Activated naive CD8-positive, alpha-beta T cell treated with anti-CD3 and anti-CD28 coated beads, Interleukin-2, amount 50 U/mL, for 16 hours (primary cell): ENCODE results near the gene NANOS1.

ENCODE experiments used
- DNase-seq: peaks from one replicate; pipeline ENCODE4 v3.0.0-alpha.2; 2020; ENCODE audit warnings: low read depth, low spot score

Gene NANOS1, protein sequence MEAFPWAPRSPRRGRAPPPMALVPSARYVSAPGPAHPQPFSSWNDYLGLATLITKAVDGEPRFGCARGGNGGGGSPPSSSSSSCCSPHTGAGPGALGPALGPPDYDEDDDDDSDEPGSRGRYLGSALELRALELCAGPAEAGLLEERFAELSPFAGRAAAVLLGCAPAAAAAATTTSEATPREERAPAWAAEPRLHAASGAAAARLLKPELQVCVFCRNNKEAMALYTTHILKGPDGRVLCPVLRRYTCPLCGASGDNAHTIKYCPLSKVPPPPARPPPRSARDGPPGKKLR

DNA sequence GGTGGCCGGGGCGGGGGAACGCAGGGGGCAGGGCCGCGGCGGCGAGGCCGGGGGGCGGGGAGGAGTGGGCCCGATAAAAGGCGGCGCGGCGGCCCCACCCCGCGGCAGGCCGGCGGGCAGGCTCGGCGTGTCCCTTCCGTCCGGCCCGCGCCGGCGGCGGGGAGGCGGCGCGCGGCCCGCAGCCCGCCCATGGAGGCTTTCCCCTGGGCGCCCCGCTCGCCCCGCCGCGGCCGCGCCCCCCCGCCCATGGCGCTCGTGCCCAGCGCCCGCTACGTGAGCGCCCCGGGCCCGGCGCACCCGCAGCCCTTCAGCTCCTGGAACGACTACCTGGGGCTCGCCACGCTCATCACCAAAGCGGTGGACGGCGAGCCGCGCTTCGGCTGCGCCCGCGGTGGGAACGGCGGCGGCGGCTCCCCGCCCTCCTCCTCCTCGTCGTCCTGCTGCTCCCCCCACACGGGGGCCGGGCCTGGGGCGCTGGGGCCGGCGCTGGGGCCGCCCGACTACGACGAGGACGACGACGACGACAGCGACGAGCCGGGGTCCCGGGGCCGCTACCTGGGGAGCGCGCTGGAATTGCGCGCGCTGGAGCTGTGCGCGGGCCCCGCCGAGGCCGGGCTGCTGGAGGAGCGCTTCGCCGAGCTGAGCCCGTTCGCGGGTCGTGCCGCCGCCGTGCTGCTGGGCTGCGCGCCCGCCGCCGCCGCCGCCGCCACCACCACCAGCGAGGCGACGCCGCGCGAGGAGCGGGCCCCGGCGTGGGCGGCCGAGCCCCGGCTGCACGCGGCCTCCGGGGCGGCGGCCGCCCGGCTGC, at the start of gene NANOS1:
Gene NANOS1, plus strand, starts transcription at position 102 of the 808 bp plus-strand sequence. Its CDS starts 88 bp downstream, at position 190.
- no peak for DNase-seq

- no peak for DNase-seq
Measured at GRCh38 chr10:118980135-118980865, 49.2 kb upstream of the NANOS1 start.

- DNase-seq = no peak
Measured at GRCh38 chr10:118980870-118981269, 48.6 kb upstream of the NANOS1 start.

GRCh38 chr10:118981946-118982345, 47.6 kb upstream of the NANOS1 start:
- no peak for DNase-seq

DNA sequence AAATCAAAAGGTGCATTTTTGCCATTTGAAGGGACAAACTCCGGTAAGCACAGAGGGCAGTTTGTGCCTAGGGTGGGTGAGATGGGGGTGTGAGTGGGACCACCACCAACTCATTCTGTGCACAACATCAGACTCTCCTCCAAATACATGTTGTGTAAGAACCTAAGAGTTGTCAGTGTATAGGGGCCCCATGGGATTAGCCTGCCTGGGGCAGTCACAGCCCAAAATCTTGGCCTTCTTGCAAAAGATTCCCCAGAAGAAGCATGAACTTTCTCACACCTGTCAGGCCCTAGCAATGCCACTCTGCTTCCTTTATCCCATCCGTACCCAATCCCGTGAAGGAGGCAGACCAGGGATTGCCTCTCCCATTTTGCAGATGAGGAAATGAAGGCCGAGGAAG, 47.1 kb upstream of the NANOS1 start:
- no peak for DNase-seq

- DNase-seq = no peak
Measured at GRCh38 chr10:118983263-118983662, 46.3 kb upstream of the NANOS1 start.

- no peak for DNase-seq
Measured at GRCh38 chr10:118985576-118985975, 43.9 kb upstream of the NANOS1 start.

DNA sequence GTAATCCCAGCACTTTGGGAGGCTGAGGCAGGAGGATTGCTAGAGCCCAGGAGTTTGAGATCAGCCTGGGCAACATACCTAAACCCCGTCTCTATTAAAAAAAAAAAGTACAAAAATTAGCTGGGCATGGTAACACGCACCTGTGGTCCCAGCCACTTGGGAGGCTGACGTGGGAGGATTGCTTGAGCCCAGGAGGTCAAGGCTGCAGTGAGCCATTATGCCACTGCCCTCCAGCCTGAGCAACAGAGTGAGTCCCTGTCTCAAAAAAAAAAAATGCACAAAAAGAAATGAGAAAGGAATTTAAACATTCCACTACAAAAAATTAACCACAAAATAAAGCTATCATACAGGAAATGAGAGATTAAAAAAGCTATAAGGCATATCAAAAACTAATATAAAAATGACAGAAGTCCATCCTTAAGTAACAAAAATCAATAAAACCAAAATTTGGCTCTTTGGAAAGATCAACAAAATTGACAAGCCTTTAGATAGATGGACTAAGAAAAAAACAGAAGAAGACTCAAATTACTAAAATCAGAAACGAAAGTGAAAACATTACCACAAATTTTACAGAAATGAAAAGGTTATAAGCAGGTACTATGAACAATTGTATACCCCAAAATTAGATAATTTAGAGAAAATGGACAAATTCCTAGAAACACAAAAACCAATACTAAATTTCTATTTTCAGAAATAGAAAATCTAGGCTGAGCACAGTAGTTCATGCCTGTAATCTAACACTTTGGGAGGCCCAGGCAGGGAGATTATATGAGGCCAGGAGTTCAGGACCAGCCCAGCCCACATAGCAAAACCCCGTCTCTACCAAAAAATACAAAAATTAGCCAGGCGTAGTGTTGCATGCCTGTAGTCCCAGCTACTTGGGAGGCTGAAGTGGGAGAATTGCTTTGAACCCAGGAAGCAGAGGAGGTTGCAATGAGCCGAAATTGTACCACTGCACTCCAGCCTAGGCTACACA, 42.4 kb upstream of the NANOS1 start:
- DNase-seq = no peak

GRCh38 chr10:118990326-118990725, 39.2 kb upstream of the NANOS1 start:
- no peak for DNase-seq

GRCh38 chr10:118992496-118992895, 37.0 kb upstream of the NANOS1 start:
- DNase-seq = no peak

DNA sequence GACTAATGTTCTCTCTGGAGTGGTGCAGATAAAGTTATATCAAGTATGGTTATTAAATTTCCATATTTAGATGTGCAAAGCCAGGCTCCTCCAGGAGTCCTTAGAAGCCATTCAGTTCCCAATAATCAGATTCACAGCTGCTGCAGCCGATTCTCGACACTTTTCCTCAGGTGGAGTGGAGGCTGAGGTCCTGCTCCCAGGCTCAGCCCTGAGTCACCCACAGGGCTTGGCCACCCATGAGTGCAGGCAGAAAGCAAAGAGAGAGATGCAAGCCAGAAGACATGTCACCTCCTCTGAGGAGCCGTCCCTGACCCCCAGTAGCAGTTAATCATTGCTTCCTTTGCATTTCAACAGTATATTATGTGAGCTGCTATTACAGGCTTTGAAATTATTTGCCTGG, 36.3 kb upstream of the NANOS1 start:
- no peak for DNase-seq

GRCh38 chr10:118994321-118994720, 35.2 kb upstream of the NANOS1 start:
- no peak for DNase-seq

DNA sequence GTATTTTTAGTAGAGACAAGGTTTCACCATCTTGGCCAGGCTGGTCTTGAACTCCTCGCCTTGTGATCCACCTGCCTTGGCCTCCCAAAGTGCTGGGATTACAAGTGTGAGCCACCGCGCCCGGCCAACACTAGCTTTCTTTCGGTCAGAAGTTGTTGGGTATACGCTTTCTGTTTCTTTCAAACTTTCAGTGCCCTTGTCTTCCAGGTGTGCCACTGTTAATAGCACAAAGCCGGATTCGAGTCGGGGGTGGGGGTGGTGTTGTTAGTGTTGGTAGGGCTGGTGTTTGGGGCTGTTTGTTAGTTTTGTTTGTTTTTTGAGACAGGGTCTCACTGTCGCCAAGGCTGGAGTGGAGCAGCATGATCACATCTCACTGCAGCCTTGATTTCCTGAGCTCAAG, 33.8 kb upstream of the NANOS1 start:
- no peak for DNase-seq

- DNase-seq = no peak
Measured at GRCh38 chr10:118997379-118997778, 32.1 kb upstream of the NANOS1 start.

- no peak for DNase-seq
Measured at GRCh38 chr10:118998183-118998582, 31.3 kb upstream of the NANOS1 start.

GRCh38 chr10:119001717-119002500, 27.6 kb upstream of the NANOS1 start:
- DNase-seq = no peak

- no peak for DNase-seq
Measured at GRCh38 chr10:119003572-119004289, 25.8 kb upstream of the NANOS1 start.

DNA sequence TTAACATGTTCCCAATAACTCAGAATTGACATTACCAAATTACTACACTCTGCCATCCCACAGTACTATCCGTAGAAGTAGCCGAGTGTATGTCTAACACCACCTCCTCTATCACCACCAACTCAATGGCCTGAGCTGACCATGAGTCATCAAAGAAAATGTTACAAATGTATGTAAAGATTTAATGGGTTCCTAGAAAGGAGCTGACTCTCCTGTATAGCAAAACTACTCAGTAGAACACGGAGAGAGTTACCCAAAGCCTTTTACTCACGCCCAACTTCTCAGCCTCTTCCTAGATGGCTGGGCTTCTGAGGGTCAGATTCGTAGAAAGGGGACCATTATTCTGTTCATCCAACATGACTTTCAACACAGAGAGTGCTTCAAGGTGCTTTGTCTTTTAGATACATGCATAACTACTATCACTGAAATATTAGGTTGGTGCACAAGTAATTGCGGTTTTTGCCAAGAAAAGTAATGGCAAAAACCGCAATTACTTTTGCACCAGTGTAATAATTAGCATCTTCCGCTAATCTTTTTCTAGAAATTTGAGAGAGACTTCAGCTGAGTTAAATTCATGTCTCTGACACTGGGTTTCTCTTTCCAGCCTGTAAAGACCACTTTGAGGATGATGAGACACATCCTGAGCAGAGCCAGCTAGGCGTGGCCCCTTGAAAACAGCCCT, 24.0 kb upstream of the NANOS1 start:
- DNase-seq = no peak
